ENCODE data around the gene TMBIM1.
A peak's percentile ranks its signal among the peaks of the same experiment; 100 is the strongest.

Gene TMBIM1, protein sequence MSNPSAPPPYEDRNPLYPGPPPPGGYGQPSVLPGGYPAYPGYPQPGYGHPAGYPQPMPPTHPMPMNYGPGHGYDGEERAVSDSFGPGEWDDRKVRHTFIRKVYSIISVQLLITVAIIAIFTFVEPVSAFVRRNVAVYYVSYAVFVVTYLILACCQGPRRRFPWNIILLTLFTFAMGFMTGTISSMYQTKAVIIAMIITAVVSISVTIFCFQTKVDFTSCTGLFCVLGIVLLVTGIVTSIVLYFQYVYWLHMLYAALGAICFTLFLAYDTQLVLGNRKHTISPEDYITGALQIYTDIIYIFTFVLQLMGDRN

DNA sequence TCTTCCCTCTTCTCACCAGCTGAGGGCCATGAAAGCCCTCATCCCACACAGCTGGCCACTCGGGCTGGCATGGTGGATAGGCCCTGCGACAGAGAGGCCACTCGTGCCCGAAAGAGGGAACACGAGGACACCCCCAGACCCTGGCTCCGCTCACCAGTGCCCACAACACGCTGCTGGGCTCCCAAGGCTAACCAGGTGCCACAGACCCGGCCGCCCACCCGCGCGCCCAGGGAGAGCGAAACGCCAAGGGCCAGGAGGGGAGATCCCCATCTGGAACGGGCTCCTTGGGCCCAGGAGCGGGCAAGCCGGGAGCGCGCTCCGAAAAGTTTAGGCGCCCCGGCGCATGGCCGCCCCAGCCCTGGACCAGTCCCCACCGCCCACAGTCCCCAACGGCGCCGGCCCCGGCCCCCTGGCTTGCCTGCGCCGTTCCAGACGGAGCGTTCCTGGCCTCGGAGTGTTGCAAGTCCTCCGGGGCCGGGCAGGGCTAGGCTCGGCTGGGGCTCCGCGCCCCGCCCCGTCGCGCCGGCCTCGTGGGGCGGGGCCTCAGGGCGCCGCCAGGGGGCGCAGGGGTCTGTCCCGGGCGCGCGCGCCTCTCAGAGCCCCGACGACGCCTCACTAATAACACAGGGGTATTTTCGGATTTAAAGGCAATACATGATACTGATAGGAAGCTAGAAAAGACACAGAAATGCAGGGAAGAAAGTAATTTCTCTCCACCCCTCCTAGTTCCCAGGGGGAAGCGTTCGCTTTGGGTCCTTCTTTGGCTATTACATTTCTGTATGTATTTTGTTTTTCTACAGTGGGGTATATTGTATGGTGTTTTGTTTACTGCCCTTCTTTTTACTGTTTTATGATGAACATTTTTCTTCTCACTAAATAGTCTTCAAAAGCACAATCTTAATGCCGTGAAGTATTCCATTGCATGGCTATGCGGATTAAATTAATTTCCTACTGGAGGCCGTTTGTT lies at the start of gene TMBIM1:
TMBIM1 (minus strand) TSS at position 456 of the 967 bp plus-strand sequence. CDS start 10,362 bp downstream, outside the sequence.
- peaks cover 43% of the 10 kb centered on the region for H3K4me1 ChIP-seq (ENCODE audit: control insufficient read depth, insufficient read depth, low read length)
- peak; percentile 97 for DNase-seq (ENCODE audit: low read depth)
- peak within 1 kb of the TSS; percentile 97 for H3K4me3 ChIP-seq (ENCODE audit: low read length)

GRCh38 chr2:218341381-218341780 lies 49.1 kb upstream of the TMBIM1 start:
- H3K36me3 ChIP-seq (ENCODE audit: control insufficient read depth, insufficient read depth, low read length, severe bottlenecking), result no peaks in the 10 kb centered on the region
- no peak overlapping the region for H3K4me3 ChIP-seq (ENCODE audit: low read length)
- H3K27me3 ChIP-seq (replicated peaks; ENCODE audit: control insufficient read depth, insufficient read depth, low read length), result peaks cover 3% of the 10 kb centered on the region
- H3K4me1 ChIP-seq (ENCODE audit: control insufficient read depth, insufficient read depth, low read length), result peaks cover 12% of the 10 kb centered on the region
- no peak overlapping the region for H3K9ac ChIP-seq (ENCODE audit: low read length)
- no peaks in the 10 kb centered on the region for H3K9me3 ChIP-seq (ENCODE audit: control insufficient read depth, low read length)
- no peak for DNase-seq (ENCODE audit: low read depth)

More for the DNA sequence above, at the start of gene TMBIM1:
- Histone ChIP-seq H3K36me3 (ENCODE audit: control insufficient read depth, insufficient read depth, low read length, severe bottlenecking) (peaks cover 5% of the 10 kb centered on the region), H3K9ac (ENCODE audit: low read length) (peak within 1 kb of the TSS; percentile 99), H3K27me3 (replicated peaks; ENCODE audit: control insufficient read depth, insufficient read depth, low read length) (no peaks in the 10 kb centered on the region), H3K9me3 (ENCODE audit: control insufficient read depth, low read length) (no peaks in the 10 kb centered on the region)

GRCh38 chr2:218340656-218341055 lies 48.4 kb upstream of the TMBIM1 start:
- H3K27me3 ChIP-seq (replicated peaks; ENCODE audit: control insufficient read depth, insufficient read depth, low read length), result peaks cover 3% of the 10 kb centered on the region
- H3K36me3 ChIP-seq (ENCODE audit: control insufficient read depth, insufficient read depth, low read length, severe bottlenecking), result no peaks in the 10 kb centered on the region
- no peaks in the 10 kb centered on the region for H3K9me3 ChIP-seq (ENCODE audit: control insufficient read depth, low read length)
- no peak overlapping the region for H3K9ac ChIP-seq (ENCODE audit: low read length)
- H3K4me3 ChIP-seq (ENCODE audit: low read length), result no peak overlapping the region
- no peak for DNase-seq (ENCODE audit: low read depth)
- peaks cover 12% of the 10 kb centered on the region for H3K4me1 ChIP-seq (ENCODE audit: control insufficient read depth, insufficient read depth, low read length)

GRCh38 chr2:218334531-218334930 lies 42.2 kb upstream of the TMBIM1 start:
- Histone ChIP-seq H3K9me3 (ENCODE audit: control insufficient read depth, low read length) (no peaks in the 10 kb centered on the region), H3K36me3 (ENCODE audit: control insufficient read depth, insufficient read depth, low read length, severe bottlenecking) (no peaks in the 10 kb centered on the region), H3K4me1 (ENCODE audit: control insufficient read depth, insufficient read depth, low read length) (peaks cover 2% of the 10 kb centered on the region), H3K4me3 (ENCODE audit: low read length) (no peak overlapping the region), H3K27me3 (replicated peaks; ENCODE audit: control insufficient read depth, insufficient read depth, low read length) (no peaks in the 10 kb centered on the region), H3K9ac (ENCODE audit: low read length) (no peak overlapping the region)
- no peak for DNase-seq (ENCODE audit: low read depth)

GRCh38 chr2:218332920-218333645 lies 40.8 kb upstream of the TMBIM1 start:
- DNase-seq (ENCODE audit: low read depth), result no peak

DNA sequence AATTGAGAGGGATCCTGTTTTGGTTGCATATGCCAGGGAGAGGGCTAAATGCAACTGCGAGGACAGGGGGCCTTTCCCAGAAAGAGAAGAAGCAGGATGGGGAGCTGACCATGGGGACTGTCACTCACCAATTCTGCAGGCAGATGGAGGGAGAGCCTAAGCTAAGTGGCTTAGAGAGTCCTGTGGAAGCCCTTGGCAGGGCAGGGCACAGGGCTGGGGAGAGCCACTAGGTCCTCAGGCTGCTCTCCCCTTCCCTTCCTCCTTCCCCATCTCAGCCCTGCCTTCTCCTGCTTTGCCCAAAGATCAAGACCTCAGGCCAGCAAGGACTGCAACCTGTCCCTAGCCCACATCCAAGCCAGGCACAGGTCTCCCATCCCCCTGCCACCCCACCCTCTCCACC lies 40.0 kb upstream of the TMBIM1 start:
- peaks cover 5% of the 10 kb centered on the region for H3K4me1 ChIP-seq (ENCODE audit: control insufficient read depth, insufficient read depth, low read length)
- H3K36me3 ChIP-seq (ENCODE audit: control insufficient read depth, insufficient read depth, low read length, severe bottlenecking), result no peaks in the 10 kb centered on the region
- H3K4me3 ChIP-seq (ENCODE audit: low read length), result no peak overlapping the region
- no peak overlapping the region for H3K9ac ChIP-seq (ENCODE audit: low read length)
- H3K9me3 ChIP-seq (ENCODE audit: control insufficient read depth, low read length), result no peaks in the 10 kb centered on the region
- DNase-seq (ENCODE audit: low read depth), result no peak
- peaks cover 5% of the 10 kb centered on the region for H3K27me3 ChIP-seq (replicated peaks; ENCODE audit: control insufficient read depth, insufficient read depth, low read length)

More at GRCh38 chr2:218332920-218333645, 40.8 kb upstream of the TMBIM1 start:
- no peaks in the 10 kb centered on the region for H3K36me3 ChIP-seq (ENCODE audit: control insufficient read depth, insufficient read depth, low read length, severe bottlenecking)
- no peaks in the 10 kb centered on the region for H3K9me3 ChIP-seq (ENCODE audit: control insufficient read depth, low read length)
- H3K9ac ChIP-seq (ENCODE audit: low read length), result no peak overlapping the region
- H3K4me1 ChIP-seq (ENCODE audit: control insufficient read depth, insufficient read depth, low read length), result peaks cover 5% of the 10 kb centered on the region
- H3K4me3 ChIP-seq (ENCODE audit: low read length), result no peak overlapping the region
- peaks cover 3% of the 10 kb centered on the region for H3K27me3 ChIP-seq (replicated peaks; ENCODE audit: control insufficient read depth, insufficient read depth, low read length)

DNA sequence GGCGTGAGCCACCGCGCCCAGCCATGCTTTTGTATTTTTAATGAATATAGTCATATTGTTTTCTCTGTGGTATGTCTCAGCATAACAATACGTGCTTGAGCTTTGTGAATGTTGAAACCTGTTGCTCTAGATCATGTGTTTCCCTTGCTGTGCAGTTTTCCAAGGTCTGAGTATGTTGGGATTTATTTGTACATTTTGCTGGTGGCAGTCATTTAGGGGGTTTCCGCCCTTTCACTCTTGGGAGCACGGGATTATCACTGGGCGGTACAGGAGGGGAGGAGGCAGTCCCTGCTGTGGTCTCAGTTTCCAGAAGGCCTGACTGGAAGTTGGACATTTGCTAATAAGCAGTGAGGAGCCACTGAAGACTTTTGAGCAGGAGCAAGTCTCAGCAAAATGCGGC lies 39.4 kb upstream of the TMBIM1 start:
- no peak overlapping the region for H3K4me3 ChIP-seq (ENCODE audit: low read length)
- no peak overlapping the region for H3K9ac ChIP-seq (ENCODE audit: low read length)
- H3K36me3 ChIP-seq (ENCODE audit: control insufficient read depth, insufficient read depth, low read length, severe bottlenecking), result no peaks in the 10 kb centered on the region
- no peaks in the 10 kb centered on the region for H3K9me3 ChIP-seq (ENCODE audit: control insufficient read depth, low read length)
- peaks cover 5% of the 10 kb centered on the region for H3K4me1 ChIP-seq (ENCODE audit: control insufficient read depth, insufficient read depth, low read length)
- DNase-seq (ENCODE audit: low read depth), result no peak
- H3K27me3 ChIP-seq (replicated peaks; ENCODE audit: control insufficient read depth, insufficient read depth, low read length), result peaks cover 8% of the 10 kb centered on the region

DNA sequence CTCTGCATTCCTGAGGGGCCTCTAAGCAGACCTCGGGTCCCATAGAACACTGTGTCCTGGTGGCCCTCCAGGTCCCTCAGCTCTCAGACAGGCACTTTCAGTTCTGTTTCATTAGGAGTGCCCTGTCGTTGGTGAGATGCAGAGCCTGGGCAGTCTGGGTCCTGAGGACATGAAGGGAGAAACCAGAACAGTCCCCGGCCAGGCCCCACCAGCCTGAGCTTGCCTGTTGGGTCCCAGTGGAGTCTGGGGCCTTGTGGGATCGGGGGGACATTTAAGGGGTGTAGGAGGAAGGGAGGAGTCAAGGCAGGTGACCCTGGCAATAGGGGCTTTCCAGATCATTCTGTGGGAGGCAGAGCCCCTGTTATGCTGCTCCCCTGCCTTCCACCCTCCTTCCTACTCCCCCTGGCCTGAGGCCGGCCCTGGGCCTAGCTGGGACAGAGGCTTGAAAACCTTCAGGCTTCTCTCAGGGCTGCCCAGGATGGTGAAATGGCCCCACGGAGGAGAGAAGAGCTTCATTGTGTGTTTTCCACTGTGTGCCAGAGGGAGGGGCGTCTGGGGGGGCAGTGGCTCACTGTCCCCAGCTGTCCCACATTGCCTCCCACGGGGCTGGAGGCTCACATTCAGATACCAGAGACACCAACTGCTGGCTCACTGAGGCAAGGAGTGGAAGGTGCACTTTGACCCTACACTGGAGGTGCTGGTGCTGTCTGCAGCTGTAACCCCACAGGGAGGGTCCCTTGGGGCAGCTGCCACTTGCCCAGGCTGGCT lies 37.7 kb upstream of the TMBIM1 start:
- no peak for DNase-seq (ENCODE audit: low read depth)
- Histone ChIP-seq H3K9me3 (ENCODE audit: control insufficient read depth, low read length) (no peaks in the 10 kb centered on the region), H3K4me3 (ENCODE audit: low read length) (no peak overlapping the region), H3K4me1 (ENCODE audit: control insufficient read depth, insufficient read depth, low read length) (peaks cover 5% of the 10 kb centered on the region), H3K27me3 (replicated peaks; ENCODE audit: control insufficient read depth, insufficient read depth, low read length) (peaks cover 11% of the 10 kb centered on the region), H3K9ac (ENCODE audit: low read length) (no peak overlapping the region), H3K36me3 (ENCODE audit: control insufficient read depth, insufficient read depth, low read length, severe bottlenecking) (no peaks in the 10 kb centered on the region)

- Histone ChIP-seq H3K9me3 (ENCODE audit: control insufficient read depth, low read length) (no peaks in the 10 kb centered on the region), H3K36me3 (ENCODE audit: control insufficient read depth, insufficient read depth, low read length, severe bottlenecking) (no peaks in the 10 kb centered on the region), H3K4me3 (ENCODE audit: low read length) (no peak overlapping the region), H3K4me1 (ENCODE audit: control insufficient read depth, insufficient read depth, low read length) (peaks cover 9% of the 10 kb centered on the region), H3K9ac (ENCODE audit: low read length) (no peak overlapping the region), H3K27me3 (replicated peaks; ENCODE audit: control insufficient read depth, insufficient read depth, low read length) (peaks cover 11% of the 10 kb centered on the region)
- no peak for DNase-seq (ENCODE audit: low read depth)
These were observed 36.9 kb upstream of the TMBIM1 start for GRCh38 chr2:218329027-218329825.

- peaks cover 11% of the 10 kb centered on the region for H3K27me3 ChIP-seq (replicated peaks; ENCODE audit: control insufficient read depth, insufficient read depth, low read length)
These were observed 36.0 kb upstream of the TMBIM1 start for GRCh38 chr2:218328294-218328693.

More at GRCh38 chr2:218328294-218328693, 36.0 kb upstream of the TMBIM1 start:
- H3K36me3 ChIP-seq (ENCODE audit: control insufficient read depth, insufficient read depth, low read length, severe bottlenecking), result no peaks in the 10 kb centered on the region
- no peak for DNase-seq (ENCODE audit: low read depth)
- H3K9me3 ChIP-seq (ENCODE audit: control insufficient read depth, low read length), result no peaks in the 10 kb centered on the region
- H3K4me1 ChIP-seq (ENCODE audit: control insufficient read depth, insufficient read depth, low read length), result peaks cover 17% of the 10 kb centered on the region
- no peak overlapping the region for H3K9ac ChIP-seq (ENCODE audit: low read length)
- H3K4me3 ChIP-seq (ENCODE audit: low read length), result no peak overlapping the region
